Measurements from ENCODE around the gene PLAAT4. TPM values are rescaled to one million over a fixed set of nuclear protein-coding genes. Genes with fewer than 3 reads are reported as not detected.

The PLAAT4 gene
- total and polyA plus RNA-seq, 2 of the 13 experiments (the other 11 are each of a cell fraction or from before 2014, with no cell fraction given): 0.71 to 1.00 TPM

DNA sequence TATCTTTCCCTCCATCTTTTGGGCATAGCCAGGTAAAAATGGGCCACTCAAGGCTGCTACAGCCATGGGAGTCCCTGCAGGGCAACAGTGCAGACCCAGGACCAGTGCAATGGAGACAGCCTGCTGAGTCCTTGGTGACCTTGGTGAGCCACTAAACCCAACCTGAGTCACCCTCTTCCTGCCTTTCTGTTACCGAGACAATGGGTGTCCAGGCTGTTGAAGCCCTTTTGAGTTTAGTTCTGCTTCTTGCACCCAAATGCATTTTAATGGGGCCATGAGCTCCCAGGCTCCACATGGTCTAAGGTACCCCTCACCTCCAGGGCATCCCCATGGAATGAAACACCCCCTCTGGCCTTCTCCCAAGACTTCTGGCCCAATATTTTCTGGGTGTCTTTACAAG, 874 bp upstream of the PLAAT4 start:
- Histone ChIP-seq H3K4me2 (ENCODE audit: low read depth, low read length) (no peak overlapping the region), H3K79me2 (ENCODE audit: insufficient read depth, low read length) (no peaks in the 10 kb centered on the region), H3K9me3 (ENCODE audit: low read length) (no peaks in the 10 kb centered on the region), H3K4me3 (replicated peaks in 1 of 3; ENCODE audit: insufficient read depth in 1 of 3, low read depth in 2 of 3, low read length in 3 of 3) (no peak overlapping the region), H3K4me1 (ENCODE audit: insufficient read depth, low read length) (peaks cover 26% of the 10 kb centered on the region), H3K36me3 (replicated peaks in 1 of 2; ENCODE audit: control insufficient read depth in 1 of 2, insufficient read depth in 2 of 2, low read length in 2 of 2) (no peaks in the 10 kb centered on the region), H2AFZ (ENCODE audit: low read length) (no peak overlapping the region), H3K9ac (ENCODE audit: insufficient read depth, low read depth, low read length) (no peak overlapping the region), H4K20me1 (ENCODE audit: insufficient read depth, low read length) (no peaks in the 10 kb centered on the region), H3K27ac (ENCODE audit: extremely low read length, insufficient read depth, low read length) (no peak overlapping the region), H3K27me3 (ENCODE audit: control insufficient read depth in 1 of 2, insufficient read depth in 2 of 2, low read length in 2 of 2) (peaks cover 0 to 17% of the 10 kb centered on the region in 2 experiments; a peak in 1 of 5 replicates)
- CTCF ChIA-PET (ENCODE audit: low intra/inter-chr PET ratio, low total read pairs): no interaction called here
- DNase-seq (ENCODE audit: low spot score) (no peak), FAIRE-seq (no peak), ATAC-seq (no peak)
- 57% methylated on average over 1 of the region's 1 CpG for WGBS (ENCODE audit: low lambda C conversion rate)
- BruUV-seq (replicated peaks): no TSS peak
- POLR2A ChIA-PET: no interaction called here
- in situ Hi-C loops (cut with HindIII; ENCODE audit: extremely low pct_ligation_motif_present, low pct_unique_long_range_greater_than_20kb): no loop called here
- intact Hi-C loops (cut with micrococcal nuclease; ENCODE audit: unreplicated experiment): no loop called here
- TF ChIP-seq PRDM15 (CRISPR knock-in tag; IDR thresholded peaks at IDR 0.05): no peak
- no peak for TF ChIP-seq CENPT (CRISPR knock-in tag; IDR thresholded peaks at IDR 0.05; ENCODE audit: low read depth)
- no peak for TF ChIP-seq ZNF275 (CRISPR knock-in tag; IDR thresholded peaks at IDR 0.05; ENCODE audit: borderline replicate concordance)
- no peak for TF ChIP-seq TMF1 (CRISPR knock-in tag; IDR thresholded peaks at IDR 0.05; ENCODE audit: low read depth)
- TF ChIP-seq ZNF629 (CRISPR knock-in tag; conservative IDR thresholded peaks at IDR 0.05): no peak
- no peak for TF ChIP-seq GMEB2 (CRISPR knock-in tag; IDR thresholded peaks at IDR 0.05; ENCODE audit: low read depth)
- TF ChIP-seq KDM5A (IDR thresholded peaks at IDR 0.05; ENCODE audit: borderline replicate concordance, low read length): no peak
- no peak for TF ChIP-seq ZFP36 (IDR thresholded peaks at IDR 0.05; ENCODE audit: borderline replicate concordance, low read depth, low read length, partially characterized antibody)
- TF ChIP-seq ZNF207 (IDR thresholded peaks at IDR 0.05; ENCODE audit: borderline replicate concordance): no peak
- no peak for TF ChIP-seq ZBTB34 (CRISPR knock-in tag; IDR thresholded peaks at IDR 0.05)
- no peak for TF ChIP-seq ZNF660 (CRISPR knock-in tag; IDR thresholded peaks at IDR 0.05; ENCODE audit: borderline replicate concordance, low read depth)
- TF ChIP-seq ZUFSP (CRISPR knock-in tag; IDR thresholded peaks at IDR 0.05; ENCODE audit: borderline replicate concordance): no peak
- no peak for TF ChIP-seq MXD4 (CRISPR knock-in tag; IDR thresholded peaks at IDR 0.05)
- TF ChIP-seq HDAC6 (IDR thresholded peaks at IDR 0.05; ENCODE audit: low read depth, low read length): no peak
